ENCODE results near the gene PTPRH.

GRCh38 chr19:55248166-55248675, 38.9 kb upstream of the PTPRH start:
- TF ChIP-seq CTCF (IDR thresholded peaks at IDR 0.05): no peak
- TF ChIP-seq EP300 (IDR thresholded peaks at IDR 0.05): no peak
- no peak for TF ChIP-seq POLR2AphosphoS5 (IDR thresholded peaks at IDR 0.05)
- TF ChIP-seq POLR2A (IDR thresholded peaks at IDR 0.05): no peak

All from gastroesophageal sphincter (tissue), 3 donors.